Epithelial cell of proximal tubule (primary cell): Measurements from ENCODE around the gene PRPH2. TPM values are rescaled to one million over a fixed set of nuclear protein-coding genes. Genes with fewer than 3 reads are reported as not detected.
"Not testable (repeated sequence)": the region's sequence is repeated elsewhere in the genome, so short reads cannot be mapped to it uniquely, and the experiment has no call there.

Source experiments
- DNase-seq: peaks from one replicate; pipeline ENCODE4 v3.0.0-alpha.2; 2011; ENCODE audit warnings: low read depth
- H3K4me3 ChIP-seq: 2 replicates; pipeline ENCODE4 v1.5.1; 2011; ENCODE audit warnings: low read depth, mild to moderate bottlenecking, low read length
- CTCF ChIP-seq: conservative IDR thresholded peaks from 2 replicates; pipeline ENCODE4 v1.5.1; 2012; ENCODE audit warnings: low read depth, mild to moderate bottlenecking, low read length
- total RNA-seq: library from RNA; depleted of rRNA; stranded (reverse); fragments of >200 nt; gene quantifications from 2 replicates; pipeline ENCODE4 v1.2.3, GENCODE V29; 2015

PRPH2 gene
- total RNA-seq, 1 donor from 2014 or later, result 1.6 TPM

- TF ChIP-seq CTCF, result no peak
- no peak for DNase-seq
- no peak overlapping the region for H3K4me3 ChIP-seq
Observed at GRCh38 chr6:42740725-42741124, 18.3 kb upstream of the PRPH2 start.

GRCh38 chr6:42735976-42736375 lies 13.6 kb upstream of the PRPH2 start:
- TF ChIP-seq CTCF, result no peak
- DNase-seq, result peak; percentile 64
- H3K4me3 ChIP-seq, result no peak overlapping the region

- DNase-seq, result peak; percentile 73
- not testable (repeated sequence) for H3K4me3 ChIP-seq
Observed at GRCh38 chr6:42733867-42734481, 11.6 kb upstream of the PRPH2 start.

GRCh38 chr6:42729731-42730130 lies 7.3 kb upstream of the PRPH2 start:
- TF ChIP-seq CTCF, result no peak
- H3K4me3 ChIP-seq, result no peak overlapping the region
- no peak for DNase-seq

- H3K4me3 ChIP-seq, result no peak overlapping the region
- no peak for TF ChIP-seq CTCF
- DNase-seq, result no peak
Observed at GRCh38 chr6:42727627-42728026, 5.2 kb upstream of the PRPH2 start.

- no peak for DNase-seq
- H3K4me3 ChIP-seq, result peak overlapping the region; percentile 45
- no peak for TF ChIP-seq CTCF
Observed at GRCh38 chr6:42727087-42727611, 4.8 kb upstream of the PRPH2 start.

- H3K4me3 ChIP-seq, result peak overlapping the region; percentile 45
- DNase-seq, result no peak
- peak; percentile 94 for TF ChIP-seq CTCF
Observed at GRCh38 chr6:42726485-42727086, 4.2 kb upstream of the PRPH2 start.
